ENCODE measurements around the gene LMNTD2. TPM values are rescaled to one million over a fixed set of nuclear protein-coding genes. Genes with fewer than 3 reads are reported as not detected.

Gene LMNTD2
- total and polyA plus RNA-seq, 2 of the 13 experiments (the other 11 are each of a cell fraction or from before 2014, with no cell fraction given) = 1.1 to 3.1 TPM

- TF ChIP-seq, protein P1, sequence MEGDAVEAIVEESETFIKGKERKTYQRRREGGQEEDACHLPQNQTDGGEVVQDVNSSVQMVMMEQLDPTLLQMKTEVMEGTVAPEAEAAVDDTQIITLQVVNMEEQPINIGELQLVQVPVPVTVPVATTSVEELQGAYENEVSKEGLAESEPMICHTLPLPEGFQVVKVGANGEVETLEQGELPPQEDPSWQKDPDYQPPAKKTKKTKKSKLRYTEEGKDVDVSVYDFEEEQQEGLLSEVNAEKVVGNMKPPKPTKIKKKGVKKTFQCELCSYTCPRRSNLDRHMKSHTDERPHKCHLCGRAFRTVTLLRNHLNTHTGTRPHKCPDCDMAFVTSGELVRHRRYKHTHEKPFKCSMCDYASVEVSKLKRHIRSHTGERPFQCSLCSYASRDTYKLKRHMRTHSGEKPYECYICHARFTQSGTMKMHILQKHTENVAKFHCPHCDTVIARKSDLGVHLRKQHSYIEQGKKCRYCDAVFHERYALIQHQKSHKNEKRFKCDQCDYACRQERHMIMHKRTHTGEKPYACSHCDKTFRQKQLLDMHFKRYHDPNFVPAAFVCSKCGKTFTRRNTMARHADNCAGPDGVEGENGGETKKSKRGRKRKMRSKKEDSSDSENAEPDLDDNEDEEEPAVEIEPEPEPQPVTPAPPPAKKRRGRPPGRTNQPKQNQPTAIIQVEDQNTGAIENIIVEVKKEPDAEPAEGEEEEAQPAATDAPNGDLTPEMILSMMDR (CRISPR knock-in tag; IDR thresholded peaks at IDR 0.05) = peak; percentile 84
- TF ChIP-seq KMT2A (CRISPR knock-in tag; IDR thresholded peaks at IDR 0.05) = 0 out of 2 replicates have a peak, but pooled peaks have one; percentile 17
- TF ChIP-seq PCBP1 (IDR thresholded peaks at IDR 0.05; ENCODE audit: borderline replicate concordance, low read depth, low read length) = 0 out of 2 replicates have a peak, but pooled peaks have one; percentile 19
- TF ChIP-seq THAP9 (CRISPR knock-in tag; IDR thresholded peaks at IDR 0.05; ENCODE audit: borderline replicate concordance) = no peak
- TF ChIP-seq, protein P2, sequence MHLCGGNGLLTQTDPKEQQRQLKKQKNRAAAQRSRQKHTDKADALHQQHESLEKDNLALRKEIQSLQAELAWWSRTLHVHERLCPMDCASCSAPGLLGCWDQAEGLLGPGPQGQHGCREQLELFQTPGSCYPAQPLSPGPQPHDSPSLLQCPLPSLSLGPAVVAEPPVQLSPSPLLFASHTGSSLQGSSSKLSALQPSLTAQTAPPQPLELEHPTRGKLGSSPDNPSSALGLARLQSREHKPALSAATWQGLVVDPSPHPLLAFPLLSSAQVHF (CRISPR knock-in tag; IDR thresholded peaks at IDR 0.05) = no peak
- TF ChIP-seq HNF1A (IDR thresholded peaks at IDR 0.05; ENCODE audit: low read depth) = no peak
- TF ChIP-seq HNF1A (CRISPR knock-in tag; IDR thresholded peaks at IDR 0.05; ENCODE audit: borderline replicate concordance) = peak; percentile 44; the same call in 1 of the 2 replicates
- peak; percentile 52; the same call in 1 of the 2 replicates for TF ChIP-seq ZBTB38 (CRISPR knock-in tag; IDR thresholded peaks at IDR 0.05)
- TF ChIP-seq ZSCAN20 (CRISPR knock-in tag; IDR thresholded peaks at IDR 0.05; ENCODE audit: borderline replicate concordance) = no peak
- TF ChIP-seq ZNF329 (CRISPR knock-in tag; IDR thresholded peaks at IDR 0.05; ENCODE audit: low read depth) = peak; percentile 57; the same call in 1 of the 2 replicates
- no peak for TF ChIP-seq SNAI1 (CRISPR knock-in tag; IDR thresholded peaks at IDR 0.05; ENCODE audit: borderline replicate concordance)
- TF ChIP-seq RCOR2 (CRISPR knock-in tag; IDR thresholded peaks at IDR 0.05) = no peak
- peak; percentile 27; the same call in 1 of the 2 replicates for TF ChIP-seq ZFX (CRISPR knock-in tag; IDR thresholded peaks at IDR 0.05; ENCODE audit: low read depth)
- 0 out of 2 replicates have a peak, but pooled peaks have one; percentile 11 for TF ChIP-seq MTA1 (CRISPR knock-in tag; IDR thresholded peaks at IDR 0.05; ENCODE audit: borderline replicate concordance)
- TF ChIP-seq ZBTB33 (CRISPR knock-in tag; IDR thresholded peaks at IDR 0.05) = no peak; the same call in 1 of the 2 replicates
- TF ChIP-seq IRF2 (CRISPR knock-in tag; IDR thresholded peaks at IDR 0.05) = 0 out of 2 replicates have a peak, but pooled peaks have one; percentile 27
These were observed 5.9 kb downstream of the LMNTD2 start (continued) for GRCh38 chr11:554428-555226.

All from HepG2 (cell line).